Mesendoderm (in vitro differentiated cells): Measurements from ENCODE around the gene SLC39A11.

Experiments
- DNase-seq: peaks from one replicate; pipeline ENCODE4 v3.0.0; 2013
- H2AK5ac ChIP-seq: 2 replicates; pipeline ENCODE4 v1.6.1; 2013; ENCODE audit warnings: low read length, inconsistent platforms
- H2BK120ac ChIP-seq: 2 replicates; pipeline ENCODE4 v1.6.1; 2013; ENCODE audit warnings: low read depth, mild to moderate bottlenecking, low read length, moderate library complexity, mixed read lengths
- H2BK15ac ChIP-seq: replicated peaks from 2 replicates; pipeline ENCODE4 v1.6.1; 2013; ENCODE audit warnings: low read depth, mild to moderate bottlenecking, moderate library complexity
- H2BK5ac ChIP-seq: 2 replicates; pipeline ENCODE4 v1.6.1; 2013; ENCODE audit warnings: low read length, inconsistent platforms
- H3K18ac ChIP-seq: 2 replicates; pipeline ENCODE4 v1.6.1; 2013; ENCODE audit warnings: mild to moderate bottlenecking, low read length, mixed read lengths
- H3K23ac ChIP-seq: one replicate; pipeline ENCODE4 v1.6.1; 2013; ENCODE audit warnings: low read length
- H3K27ac ChIP-seq: 2 replicates; pipeline ENCODE4 v1.5.1; 2013; ENCODE audit warnings: low read depth, mild to moderate bottlenecking, inconsistent platforms, low read length, moderate library complexity
- H3K27me3 ChIP-seq: 2 replicates; pipeline ENCODE4 v1.6.1; 2013; ENCODE audit warnings: low read length, control low read depth, mild to moderate bottlenecking, inconsistent platforms; ENCODE audit not compliant: insufficient read depth, poor library complexity
- H3K36me3 ChIP-seq: 2 replicates; pipeline ENCODE4 v1.6.1; 2013; ENCODE audit warnings: low read length, inconsistent platforms; ENCODE audit not compliant: control insufficient read depth, insufficient read depth
- H3K4ac ChIP-seq: one replicate; pipeline ENCODE4 v1.6.1; 2013; ENCODE audit warnings: low read depth, mild to moderate bottlenecking, low read length, moderate library complexity
- H3K4me1 ChIP-seq: 2 replicates; pipeline ENCODE4 v1.6.1; 2013; ENCODE audit warnings: low read depth, low read length, inconsistent platforms; ENCODE audit not compliant: control insufficient read depth
- H3K4me2 ChIP-seq: 2 replicates; pipeline ENCODE4 v1.6.1; 2013; ENCODE audit warnings: low read length
- H3K4me3 ChIP-seq: 2 replicates; pipeline ENCODE4 v1.5.1; 2013; ENCODE audit warnings: mild to moderate bottlenecking, low read length
- H3K56ac ChIP-seq: one replicate; pipeline ENCODE4 v1.6.1; 2013; ENCODE audit warnings: low read length
- H3K79me1 ChIP-seq: 2 replicates; pipeline ENCODE4 v1.6.1; 2013; ENCODE audit warnings: low read length, inconsistent platforms
- H3K79me2 ChIP-seq: 2 replicates; pipeline ENCODE4 v1.6.1; 2013; ENCODE audit warnings: mild to moderate bottlenecking, low read length; ENCODE audit not compliant: control insufficient read depth, insufficient read depth
- H3K9ac ChIP-seq: 2 replicates; pipeline ENCODE4 v1.6.1; 2013; ENCODE audit warnings: low read length, inconsistent platforms
- H4K5ac ChIP-seq: one replicate; pipeline ENCODE4 v1.6.1; 2013; ENCODE audit warnings: low read length
- H4K8ac ChIP-seq: one replicate; pipeline ENCODE4 v1.6.1; 2013; ENCODE audit warnings: low read depth, mild to moderate bottlenecking, control low read depth, low read length, moderate library complexity
- WGBS: extraction: QIAGEN DNeasy Blood & Tissue Kit; methylation state at CpG from one replicate; pipeline ENCODE4 v1.1.7; 2013; ENCODE audit warnings: low lambda C conversion rate, missing lambda C conversion rate; ENCODE audit not compliant: insufficient coverage; ENCODE audit errors: extremely low coverage; 5-methylcytosine and 5-hydroxymethylcytosine counted together

Gene SLC39A11

DNA sequence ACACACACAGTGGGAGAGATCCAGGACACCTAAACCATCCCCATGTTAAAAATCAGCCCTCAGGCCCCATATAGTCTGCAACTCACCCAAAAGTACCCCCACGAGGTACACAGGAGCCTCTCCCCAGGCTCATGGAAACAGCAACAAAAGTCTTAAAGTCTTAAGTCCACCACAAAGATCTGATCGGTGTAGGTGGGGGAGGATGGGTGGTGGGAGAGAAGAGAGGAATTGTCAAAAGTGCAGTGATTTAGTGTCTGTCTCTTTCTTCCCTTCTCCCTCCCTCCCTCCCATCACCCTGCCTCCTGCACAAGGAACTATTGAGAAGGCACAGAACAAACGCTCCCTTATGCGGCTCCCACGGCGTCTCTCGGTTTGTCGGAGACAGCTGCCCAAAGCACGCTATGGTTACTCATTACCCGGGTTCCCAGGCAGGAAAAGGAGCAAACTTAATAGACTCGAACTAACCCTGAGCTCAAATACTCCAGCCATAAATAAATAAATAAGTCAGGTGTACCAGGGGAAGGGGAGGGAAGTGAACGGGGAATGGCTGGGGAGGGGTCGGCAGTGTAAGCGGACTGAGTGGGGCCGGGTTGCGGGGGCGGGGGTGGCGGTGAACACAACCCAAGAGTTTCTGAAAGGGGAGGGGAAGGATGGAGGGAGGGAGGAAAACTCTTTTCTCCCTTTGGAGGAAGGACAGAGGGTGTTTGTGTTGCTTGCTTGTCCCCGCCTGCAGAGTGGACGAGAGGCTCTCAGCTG, 477.4 kb downstream of the SLC39A11 start:
- Histone ChIP-seq H3K4me1 (peaks cover 4% of the 10 kb centered on the region), H2BK15ac (no peak overlapping the region), H3K23ac (no peak overlapping the region), H3K56ac (no peak overlapping the region), H3K18ac (no peak overlapping the region), H3K27ac (no peak overlapping the region), H3K4ac (no peak overlapping the region), H4K8ac (no peak overlapping the region), H2BK120ac (no peak overlapping the region), H2AK5ac (no peak overlapping the region), H3K27me3 (no peaks in the 10 kb centered on the region), H4K5ac (no peak overlapping the region), H3K4me3 (no peak overlapping the region), H3K36me3 (no peaks in the 10 kb centered on the region), H3K79me1 (no peaks in the 10 kb centered on the region), H3K4me2 (no peak overlapping the region), H2BK5ac (no peak overlapping the region), H3K79me2 (no peaks in the 10 kb centered on the region), H3K9ac (no peak overlapping the region)
- peak; percentile 31 for DNase-seq
- no CpG with 5 or more reads among the region's 20 CpGs for WGBS

DNA sequence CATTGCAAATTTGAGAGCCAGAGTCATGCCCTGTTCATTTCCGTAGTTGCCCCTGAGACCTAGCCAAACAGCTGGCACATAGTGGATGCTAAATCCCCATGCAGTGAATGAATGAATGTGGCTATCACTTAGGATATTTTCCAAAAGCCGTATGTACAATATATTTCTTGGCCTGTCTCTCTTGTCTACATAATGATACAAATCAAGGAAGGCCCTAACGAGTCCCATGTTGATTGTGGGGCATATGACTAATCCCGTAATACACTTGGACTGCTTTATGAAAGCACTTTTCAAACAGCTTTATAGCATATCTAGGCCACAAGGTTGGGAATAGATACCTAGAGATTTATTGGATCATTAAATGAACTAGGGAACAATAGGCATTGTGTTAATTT, 478.0 kb downstream of the SLC39A11 start:
- H3K4ac ChIP-seq = no peak overlapping the region
- no peak overlapping the region for H3K4me2 ChIP-seq
- H3K79me2 ChIP-seq = no peaks in the 10 kb centered on the region
- no peak overlapping the region for H3K56ac ChIP-seq
- H3K36me3 ChIP-seq = no peaks in the 10 kb centered on the region
- WGBS = no CpG with 5 or more reads among the region's 4 CpGs
- no peak overlapping the region for H3K23ac ChIP-seq
- no peak overlapping the region for H3K18ac ChIP-seq
- no peak overlapping the region for H2BK120ac ChIP-seq
- no peak overlapping the region for H4K5ac ChIP-seq
- no peak overlapping the region for H3K4me3 ChIP-seq
- no peak overlapping the region for H2BK5ac ChIP-seq
- no peaks in the 10 kb centered on the region for H3K27me3 ChIP-seq
- no peak overlapping the region for H3K9ac ChIP-seq
- no peaks in the 10 kb centered on the region for H3K79me1 ChIP-seq
- H3K4me1 ChIP-seq = peaks cover 4% of the 10 kb centered on the region
- no peak overlapping the region for H2BK15ac ChIP-seq
- no peak overlapping the region for H2AK5ac ChIP-seq
- H3K27ac ChIP-seq = no peak overlapping the region
- no peak overlapping the region for H4K8ac ChIP-seq
- no peak for DNase-seq

- no peak overlapping the region for H2AK5ac ChIP-seq
- H2BK5ac ChIP-seq = no peak overlapping the region
- H2BK15ac ChIP-seq = no peak overlapping the region
- no peak overlapping the region for H3K27ac ChIP-seq
- no peak overlapping the region for H3K4me2 ChIP-seq
- no peak overlapping the region for H3K4ac ChIP-seq
- DNase-seq = no peak
- no peak overlapping the region for H4K5ac ChIP-seq
- no peaks in the 10 kb centered on the region for H3K79me1 ChIP-seq
- no peak overlapping the region for H3K4me3 ChIP-seq
- H3K18ac ChIP-seq = no peak overlapping the region
- H3K56ac ChIP-seq = no peak overlapping the region
- no peak overlapping the region for H3K9ac ChIP-seq
- H3K79me2 ChIP-seq = no peaks in the 10 kb centered on the region
- H3K4me1 ChIP-seq = peaks cover 4% of the 10 kb centered on the region
- WGBS = 100% methylated on average over 1 of the region's 3 CpGs
- H2BK120ac ChIP-seq = no peak overlapping the region
- no peak overlapping the region for H4K8ac ChIP-seq
- H3K23ac ChIP-seq = no peak overlapping the region
- no peaks in the 10 kb centered on the region for H3K36me3 ChIP-seq
- no peaks in the 10 kb centered on the region for H3K27me3 ChIP-seq
Measured at GRCh38 chr17:72613806-72614292, 478.6 kb downstream of the SLC39A11 start.

DNA sequence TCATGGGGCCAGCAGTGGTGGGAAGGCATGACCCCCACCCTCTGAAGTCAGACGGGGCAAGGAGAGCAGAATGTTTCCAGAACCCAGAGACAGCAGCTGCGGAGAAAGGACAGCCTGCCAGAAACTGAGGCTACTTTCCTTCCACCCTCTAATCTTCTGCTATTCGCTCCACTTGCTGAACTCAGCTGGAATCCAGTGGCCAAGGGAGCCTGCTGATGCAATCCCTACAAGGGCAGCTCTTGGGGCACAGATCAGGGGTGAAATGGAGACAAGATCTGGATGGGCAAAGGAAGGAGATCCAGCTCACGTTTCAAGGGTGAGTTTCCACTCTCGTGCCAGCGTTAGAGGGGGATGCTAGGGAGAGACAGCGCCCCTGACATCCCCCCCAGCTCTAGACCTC, 479.1 kb downstream of the SLC39A11 start:
- no peak for DNase-seq
- no peaks in the 10 kb centered on the region for H3K36me3 ChIP-seq
- H2AK5ac ChIP-seq = no peak overlapping the region
- no peak overlapping the region for H2BK120ac ChIP-seq
- H2BK15ac ChIP-seq = no peak overlapping the region
- H3K27me3 ChIP-seq = no peaks in the 10 kb centered on the region
- no peak overlapping the region for H3K9ac ChIP-seq
- H3K4me1 ChIP-seq = peaks cover 4% of the 10 kb centered on the region
- no peak overlapping the region for H3K18ac ChIP-seq
- peak overlapping the region; percentile 35 for H3K23ac ChIP-seq
- no peak overlapping the region for H3K4me2 ChIP-seq
- H3K4me3 ChIP-seq = no peak overlapping the region
- no peak overlapping the region for H3K56ac ChIP-seq
- H3K27ac ChIP-seq = no peak overlapping the region
- no peaks in the 10 kb centered on the region for H3K79me2 ChIP-seq
- no peak overlapping the region for H3K4ac ChIP-seq
- no peak overlapping the region for H4K8ac ChIP-seq
- no CpG with 5 or more reads among the region's 7 CpGs for WGBS
- no peak overlapping the region for H2BK5ac ChIP-seq
- no peak overlapping the region for H4K5ac ChIP-seq
- no peaks in the 10 kb centered on the region for H3K79me1 ChIP-seq

GRCh38 chr17:72611172-72611571, 481.3 kb downstream of the SLC39A11 start:
- Histone ChIP-seq H2AK5ac (no peak overlapping the region), H3K79me1 (no peaks in the 10 kb centered on the region), H3K4me2 (no peak overlapping the region), H3K9ac (no peak overlapping the region), H2BK15ac (no peak overlapping the region), H3K56ac (no peak overlapping the region), H3K18ac (no peak overlapping the region), H3K4me3 (no peak overlapping the region), H4K5ac (no peak overlapping the region), H3K23ac (no peak overlapping the region), H3K36me3 (no peaks in the 10 kb centered on the region), H2BK5ac (no peak overlapping the region), H3K27ac (no peak overlapping the region), H2BK120ac (no peak overlapping the region), H4K8ac (no peak overlapping the region), H3K4ac (no peak overlapping the region), H3K27me3 (no peaks in the 10 kb centered on the region), H3K79me2 (no peaks in the 10 kb centered on the region), H3K4me1 (no peaks in the 10 kb centered on the region)
- no CpG with 5 or more reads among the region's 9 CpGs for WGBS
- DNase-seq = no peak

DNA sequence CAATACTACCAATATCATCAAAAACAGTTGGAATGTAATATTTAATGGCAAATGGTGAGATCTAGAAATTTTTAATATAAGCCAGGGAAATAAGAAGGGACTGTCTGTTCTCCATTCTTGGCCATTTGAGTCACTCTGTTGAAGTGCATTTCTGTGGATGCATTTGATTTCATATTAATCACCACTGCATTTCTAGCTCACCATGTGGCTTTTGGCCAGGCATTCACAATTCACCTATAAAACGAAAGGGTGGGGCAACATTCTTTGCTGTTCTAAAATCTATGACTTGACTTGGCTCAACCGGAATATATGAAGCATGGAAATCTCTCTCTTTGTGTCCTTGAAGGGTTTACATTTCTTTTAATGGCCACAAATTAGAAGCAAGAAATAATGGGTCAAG, 483.0 kb downstream of the SLC39A11 start:
- Histone ChIP-seq H3K56ac (no peak overlapping the region), H2BK120ac (no peak overlapping the region), H4K5ac (no peak overlapping the region), H3K4me3 (no peak overlapping the region), H3K36me3 (no peaks in the 10 kb centered on the region), H4K8ac (no peak overlapping the region), H3K4me1 (no peaks in the 10 kb centered on the region), H3K79me1 (no peaks in the 10 kb centered on the region), H3K4me2 (no peak overlapping the region), H2AK5ac (no peak overlapping the region), H3K23ac (no peak overlapping the region), H2BK15ac (no peak overlapping the region), H3K4ac (no peak overlapping the region), H3K27me3 (no peaks in the 10 kb centered on the region), H3K9ac (no peak overlapping the region), H3K27ac (no peak overlapping the region), H3K18ac (no peak overlapping the region), H2BK5ac (no peak overlapping the region), H3K79me2 (no peaks in the 10 kb centered on the region)
- WGBS = no CpG with 5 or more reads among the region's 2 CpGs
- DNase-seq = no peak
